ENCODE data around the gene PDE6B. TPM values are rescaled to one million over a fixed set of nuclear protein-coding genes. Genes with fewer than 3 reads are reported as not detected.

Gene PDE6B
- total RNA-seq, 1 donor from 2014 or later: 5.5 TPM

- Histone ChIP-seq H3K9me3 (no peaks in the 10 kb centered on the region), H3K4me1 (peaks cover 42% of the 10 kb centered on the region), H3K36me3 (no peaks in the 10 kb centered on the region), H3K27ac (peak overlapping the region; percentile 87), H3K4me3 (no peak overlapping the region), H3K27me3 (ENCODE audit: low read depth) (no peaks in the 10 kb centered on the region)
- DNase-seq: no peak
- TF ChIP-seq CTCF (IDR thresholded peaks at IDR 0.05): no peak
- intact Hi-C loops (cut with DNase I): no loop called here
- no peak for ATAC-seq
These were observed 61.2 kb downstream of the PDE6B start for GRCh38 chr4:686413-687040.

DNA sequence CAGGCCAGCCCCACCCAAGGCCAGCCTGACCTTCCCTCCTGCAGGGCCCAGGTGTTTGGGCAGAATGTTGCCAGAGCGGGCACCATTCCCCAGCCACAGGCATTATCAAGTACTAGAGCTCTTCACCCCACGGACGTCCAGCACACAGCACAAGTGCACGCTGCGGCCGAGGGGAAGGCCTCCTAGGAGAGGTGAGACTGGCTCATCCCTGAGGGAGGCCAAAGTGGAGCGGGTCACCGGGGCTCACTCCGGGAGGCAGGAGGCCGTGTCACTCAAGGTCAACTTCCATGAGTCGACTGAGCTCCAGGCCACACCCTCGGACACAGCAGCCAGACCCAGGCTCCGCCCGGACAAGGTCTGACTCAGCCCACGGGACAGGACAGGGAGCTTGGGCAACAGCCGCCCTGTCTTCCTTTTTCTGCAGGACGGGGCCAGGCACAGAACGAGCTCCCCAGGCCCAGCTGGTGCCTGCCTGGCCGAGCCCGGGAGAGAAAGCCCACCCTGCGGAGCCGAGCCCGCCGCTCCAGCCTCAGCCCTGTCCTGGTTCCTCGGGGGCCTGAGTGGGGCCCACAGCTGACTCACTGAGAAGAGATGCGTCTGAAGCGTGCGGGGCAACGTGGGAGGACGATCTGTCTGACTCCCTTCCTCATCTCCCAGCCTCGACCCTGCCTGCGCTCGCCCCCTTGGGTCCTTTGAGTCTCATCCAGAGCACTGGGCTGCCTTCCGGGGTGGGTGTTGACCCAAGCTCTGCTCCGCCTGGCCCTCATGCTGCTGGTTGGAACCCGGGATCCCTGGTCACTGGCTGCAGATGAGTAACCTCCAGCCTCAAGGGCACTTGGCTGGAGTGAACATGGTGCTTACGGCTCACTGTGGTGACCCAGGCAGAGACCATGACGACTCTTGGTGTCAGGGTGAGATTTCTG lies 61.9 kb downstream of the PDE6B start:
- no peaks in the 10 kb centered on the region for H3K9me3 ChIP-seq
- peak overlapping the region; percentile 68 for H3K4me3 ChIP-seq
- peaks cover 42% of the 10 kb centered on the region for H3K4me1 ChIP-seq
- peak; percentile 94 for DNase-seq
- H3K27ac ChIP-seq: peak overlapping the region; percentile 87
- no peaks in the 10 kb centered on the region for H3K27me3 ChIP-seq (ENCODE audit: low read depth)
- TF ChIP-seq CTCF (IDR thresholded peaks at IDR 0.05): no peak
- H3K36me3 ChIP-seq: no peaks in the 10 kb centered on the region
- intact Hi-C loops (cut with DNase I): no loop called here
- peak; percentile 80 to 87 for ATAC-seq

- TF ChIP-seq CTCF (IDR thresholded peaks at IDR 0.05): no peak
- DNase-seq: no peak
These were observed 62.8 kb downstream of the PDE6B start for GRCh38 chr4:687971-688853.

GRCh38 chr4:688854-689681 lies 63.7 kb downstream of the PDE6B start, which contains the start of gene SLC49A3:
Gene SLC49A3 (minus strand): TSS chr4:689151. CDS start chr4:689127, 24 bp downstream.
- intact Hi-C loops (cut with DNase I): no loop called here
- H3K27me3 ChIP-seq (ENCODE audit: low read depth): no peaks in the 10 kb centered on the region
- ATAC-seq (peak; percentile 28 to 53), DNase-seq (no peak)
- peak within 1 kb of the TSS; percentile 68 for H3K4me3 ChIP-seq
- TF ChIP-seq CTCF (IDR thresholded peaks at IDR 0.05): no peak
- H3K4me1 ChIP-seq: peaks cover 35% of the 10 kb centered on the region
- no peaks in the 10 kb centered on the region for H3K9me3 ChIP-seq
- H3K27ac ChIP-seq: peak within 1 kb of the TSS; percentile 87
- H3K36me3 ChIP-seq: no peaks in the 10 kb centered on the region

More at GRCh38 chr4:687971-688853, 62.8 kb downstream of the PDE6B start:
- peak; percentile 14 to 37 for ATAC-seq
- H3K4me1 ChIP-seq: peaks cover 42% of the 10 kb centered on the region
- no peaks in the 10 kb centered on the region for H3K9me3 ChIP-seq
- H3K36me3 ChIP-seq: no peaks in the 10 kb centered on the region
- intact Hi-C loops (cut with DNase I): no loop called here
- peak overlapping the region; percentile 87 for H3K27ac ChIP-seq
- H3K4me3 ChIP-seq: peak overlapping the region; percentile 68
- no peaks in the 10 kb centered on the region for H3K27me3 ChIP-seq (ENCODE audit: low read depth)

Measured in lower lobe of right lung (tissue), 2 donors.